Dermis blood vessel endothelial cell (primary cell): ENCODE data around the gene UNKL. TPM values are rescaled to one million over a fixed set of nuclear protein-coding genes. Genes with fewer than 3 reads are reported as not detected.
"Not testable (repeated sequence)": the region's sequence is repeated elsewhere in the genome, so short reads cannot be mapped to it uniquely, and the experiment has no call there.

ENCODE experiments used
- DNase-seq: peaks from one replicate; pipeline ENCODE4 v3.0.0; 2010
- total RNA-seq: library from RNA; depleted of rRNA; stranded (reverse); fragments of >200 nt; gene quantifications from 2 replicates; pipeline ENCODE4 v1.2.3, GENCODE V29; 2014

Gene UNKL
- total RNA-seq, 1 donor from 2014 or later: 8.2 TPM

- DNase-seq: no peak
Observed at GRCh38 chr16:1337486-1337885, 77.0 kb downstream of the UNKL start.

- DNase-seq: no peak
Observed at GRCh38 chr16:1336619-1337018, 77.9 kb downstream of the UNKL start.

DNA sequence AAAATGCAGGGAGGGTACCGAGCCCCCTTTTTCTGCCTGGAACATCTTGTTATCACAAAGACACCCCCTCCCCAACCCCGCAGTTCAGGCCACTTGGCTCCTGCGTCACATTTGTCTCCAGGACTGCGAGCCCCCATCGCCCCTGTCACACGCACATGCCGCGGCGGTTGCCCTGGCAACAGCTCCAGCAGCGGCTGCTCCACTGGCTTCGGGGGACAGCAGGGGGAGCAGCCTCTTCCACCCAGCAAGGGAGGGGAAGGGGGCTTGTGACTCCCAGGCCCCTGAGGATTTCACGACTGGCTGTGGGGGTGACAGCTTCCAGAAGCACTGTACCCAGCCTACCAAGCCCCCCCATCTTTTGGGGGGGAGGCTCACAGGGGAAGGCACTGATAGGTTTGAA, 78.5 kb downstream of the UNKL start:
- DNase-seq: no peak

DNA sequence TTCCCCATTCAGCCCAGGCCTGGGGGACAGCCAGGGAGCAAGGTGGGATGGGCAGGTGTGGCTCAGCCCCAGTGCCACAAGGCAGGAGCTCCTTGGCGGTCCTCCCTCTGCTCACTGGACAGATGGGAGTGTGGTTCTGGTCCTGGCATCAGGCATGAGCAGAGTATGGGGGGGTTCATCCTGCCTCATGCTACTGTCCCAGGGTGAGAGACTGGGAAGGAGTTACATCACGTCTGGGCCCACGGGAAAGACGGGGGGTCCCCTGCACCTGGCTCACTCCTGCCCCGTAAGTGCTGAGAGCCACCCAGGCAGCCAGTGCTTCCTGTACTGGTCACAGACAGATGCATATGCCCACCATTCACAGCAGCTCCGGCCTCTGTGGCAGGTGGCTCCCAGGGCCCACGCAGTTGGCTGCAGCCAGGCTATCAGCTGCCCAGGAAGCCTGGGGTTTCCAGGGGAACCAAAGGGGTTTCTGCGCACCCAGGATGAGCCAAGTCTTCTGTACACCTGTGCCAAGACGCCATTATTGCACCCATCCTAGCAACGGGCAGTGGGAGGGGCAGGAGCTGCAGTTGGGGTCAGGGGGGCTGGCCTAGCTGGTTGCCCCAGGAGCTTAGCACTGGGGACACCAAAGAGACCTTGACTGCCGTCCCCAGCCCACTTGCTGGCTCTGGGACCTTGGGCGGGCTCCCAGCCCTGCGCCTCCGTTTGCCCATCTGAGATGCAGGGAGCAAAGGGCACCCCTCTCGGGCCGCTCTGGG, 79.1 kb downstream of the UNKL start:
- DNase-seq: no peak

DNA sequence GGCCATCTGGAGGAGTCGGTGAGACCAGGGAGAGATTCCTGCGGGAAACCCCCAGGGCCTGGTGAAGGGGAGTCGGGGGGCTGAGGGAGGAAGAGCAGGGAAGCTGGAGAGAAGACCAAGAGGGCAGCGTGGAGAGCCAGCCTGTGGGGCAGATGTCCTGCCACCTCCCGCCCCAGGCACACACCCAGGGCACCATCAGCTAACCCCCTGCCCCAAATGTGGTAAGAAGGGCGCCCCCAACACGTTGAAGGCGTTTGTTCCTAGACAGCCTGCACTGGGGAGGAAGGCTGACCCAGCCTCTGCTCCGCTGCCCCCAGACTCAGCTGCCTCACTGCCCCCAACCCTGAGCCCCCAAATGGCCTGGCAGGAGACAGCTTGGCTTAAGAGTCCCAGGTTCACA, 79.8 kb downstream of the UNKL start:
- DNase-seq: no peak

DNA sequence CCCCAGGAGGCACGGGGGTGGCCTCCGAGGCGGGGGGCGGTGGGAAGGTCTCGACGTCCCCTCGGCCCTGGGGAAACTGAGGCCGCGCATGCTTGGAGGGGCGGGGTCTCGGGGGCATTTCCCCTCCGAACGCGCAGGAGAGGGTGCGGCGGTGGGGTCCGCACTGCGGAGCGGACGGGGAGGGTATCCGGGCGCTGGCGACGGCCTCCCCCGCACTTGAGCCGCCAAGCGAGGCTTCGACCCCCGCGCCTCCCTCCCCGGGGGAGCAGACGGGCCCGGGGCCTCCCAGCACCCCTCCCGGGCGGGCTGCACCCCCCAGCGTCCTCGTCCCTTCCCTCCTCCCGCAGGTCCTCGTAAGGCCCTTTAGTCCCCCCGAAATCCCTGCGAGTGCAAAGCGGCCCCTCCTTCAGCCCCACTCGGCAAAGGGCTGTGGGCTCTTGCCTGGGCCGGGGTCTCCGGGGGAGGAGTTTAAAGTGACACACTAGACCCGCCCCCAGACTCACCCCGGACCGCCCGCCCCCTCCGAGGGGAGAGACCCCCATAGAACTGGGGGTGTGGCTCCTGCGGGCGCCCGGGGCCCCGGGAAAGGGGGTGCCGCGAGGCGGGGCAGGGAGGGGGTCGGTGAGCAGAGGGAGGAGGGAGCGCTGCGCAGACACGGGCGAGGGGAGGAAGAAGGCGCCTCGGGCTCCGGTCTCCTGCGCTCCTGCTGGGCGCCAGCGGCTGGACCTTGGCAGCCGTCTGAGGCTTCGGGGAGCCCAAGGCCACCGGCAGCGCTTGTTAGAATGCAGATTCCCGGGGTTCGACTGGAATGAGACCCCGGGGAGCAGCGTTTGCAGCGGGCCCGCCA, 80.4 kb downstream of the UNKL start:
- DNase-seq: no peak

GRCh38 chr16:1333149-1333812, 81.2 kb downstream of the UNKL start, which contains the start of gene BAIAP3:
Gene BAIAP3, plus strand, starts transcription at chr16:1333645. Its CDS starts 4,905 bp downstream, at chr16:1338550.
- peak; percentile 53 for DNase-seq

DNA sequence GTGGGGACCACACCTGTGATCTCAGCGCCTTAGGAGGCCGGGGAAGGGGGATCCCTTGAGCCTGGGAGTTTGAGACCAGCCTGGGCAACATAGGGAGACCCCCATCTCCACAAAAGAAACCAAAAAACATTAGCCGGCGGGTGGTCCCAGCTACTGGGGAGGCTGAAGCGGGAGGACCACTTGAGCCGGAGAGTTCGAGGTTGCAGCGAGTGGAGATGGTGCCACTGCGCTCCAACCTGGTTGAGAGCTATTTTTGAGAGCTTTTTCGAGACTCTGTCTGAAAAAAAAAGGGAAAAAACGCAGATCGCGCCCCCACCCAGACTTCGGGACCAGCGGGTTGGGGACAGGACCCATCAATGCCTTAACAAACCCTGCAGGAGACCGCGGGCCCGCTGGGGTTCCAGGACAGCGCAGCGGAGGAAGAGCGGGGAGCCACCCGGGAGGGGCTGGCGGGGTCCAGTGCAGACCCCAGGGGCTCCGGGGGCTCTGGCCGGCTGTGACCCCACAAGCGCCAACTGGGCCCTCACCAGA, 81.8 kb downstream of the UNKL start:
- no peak for DNase-seq

- peak; percentile 73 for DNase-seq
Observed at GRCh38 chr16:1331712-1332617, 82.5 kb downstream of the UNKL start.

DNA sequence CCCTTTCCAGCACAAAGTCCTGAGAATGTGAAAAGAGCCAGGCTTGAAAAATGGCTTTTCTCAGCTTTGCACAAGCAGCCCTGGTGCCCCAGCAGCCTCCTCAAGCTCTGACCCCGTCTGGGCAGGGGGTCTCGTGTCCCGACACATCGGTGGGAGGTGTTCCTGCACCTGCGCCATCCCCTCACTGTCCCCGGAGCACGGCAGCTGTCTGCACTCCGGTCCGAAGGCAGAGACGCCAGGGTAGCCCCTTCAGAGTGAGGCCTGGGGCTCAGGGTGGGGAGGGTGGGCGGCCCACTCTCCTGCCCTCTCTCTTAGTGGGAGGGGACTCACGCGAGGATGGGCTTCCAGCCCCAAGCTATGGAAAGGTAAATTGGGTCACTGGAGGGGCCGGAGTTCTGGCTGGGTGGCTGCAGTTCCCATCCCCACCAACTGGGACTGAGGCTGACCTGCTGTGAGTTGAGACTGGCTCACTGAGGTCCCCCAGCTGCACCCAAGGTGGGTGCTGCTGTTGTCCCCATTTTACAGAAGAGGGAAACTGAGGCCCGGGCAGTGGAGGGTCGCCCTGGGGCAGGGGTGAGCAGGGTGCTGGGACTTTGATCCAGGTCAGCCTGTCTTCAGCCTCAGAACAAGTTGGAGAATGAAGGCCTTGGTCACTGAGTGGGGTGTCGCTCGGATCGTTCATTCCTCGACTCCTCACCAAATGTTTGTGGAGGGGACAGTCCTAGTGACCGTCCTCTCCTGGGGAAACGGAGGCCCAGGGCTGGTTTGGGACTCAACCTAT, 83.4 kb downstream of the UNKL start:
- no peak for DNase-seq

- DNase-seq: no peak
Observed at GRCh38 chr16:1330260-1330914, 84.1 kb downstream of the UNKL start.

DNA sequence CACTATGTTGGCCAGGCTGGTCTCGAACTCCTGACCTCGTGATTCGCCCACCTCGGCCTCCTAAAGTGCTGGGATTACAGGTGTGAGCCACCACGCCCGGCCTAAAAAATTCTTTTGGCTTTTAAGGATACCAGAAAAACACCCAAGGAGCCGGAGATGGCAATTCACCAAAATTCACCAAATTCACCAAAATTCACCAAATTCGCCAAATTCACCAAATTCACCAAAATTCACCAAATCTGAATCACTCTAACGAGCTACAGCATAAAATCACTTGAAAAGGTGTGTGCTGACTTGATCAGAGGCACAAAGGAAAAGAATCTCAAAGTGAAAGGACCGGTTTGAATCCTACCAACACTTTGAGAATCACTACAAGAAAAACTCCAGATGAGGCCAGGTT, 85.5 kb downstream of the UNKL start:
- not testable (repeated sequence) for DNase-seq

DNA sequence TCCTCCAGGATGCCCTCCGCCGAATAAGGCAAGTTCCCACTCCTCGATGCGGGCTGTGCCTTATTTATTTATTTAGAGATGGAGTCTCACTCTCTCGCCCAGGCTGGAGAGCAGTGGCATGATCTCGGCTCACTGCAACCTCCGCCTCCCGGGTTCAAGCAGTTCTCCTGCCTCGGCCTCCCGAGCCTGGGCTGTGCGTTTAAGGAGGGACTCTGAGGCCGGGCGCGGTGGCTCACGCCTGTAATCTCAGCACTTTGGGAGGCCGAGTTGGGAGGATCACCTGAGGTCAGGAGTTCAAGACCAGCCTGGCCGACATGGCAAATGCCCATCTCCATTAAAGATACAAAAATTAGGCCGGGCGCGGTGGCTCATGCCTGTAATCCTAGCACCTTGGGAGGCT, 86.4 kb downstream of the UNKL start:
- DNase-seq: not testable (repeated sequence)

DNA sequence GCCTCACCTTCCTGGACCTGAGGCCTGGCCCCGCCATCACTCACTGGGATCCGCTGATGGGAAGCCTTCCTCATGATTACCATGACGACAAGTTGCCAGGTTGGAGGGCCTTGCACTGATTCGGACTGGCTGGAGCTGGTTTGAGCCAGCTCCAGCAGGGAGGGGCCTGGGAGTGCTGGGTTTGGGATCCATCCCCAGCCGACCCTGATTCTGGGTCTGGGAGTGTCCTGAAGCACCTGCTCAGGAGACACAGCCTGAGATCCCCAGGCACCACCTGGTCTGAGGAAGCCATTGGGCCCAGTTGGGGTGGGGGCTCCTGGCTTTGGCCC, 86.9 kb downstream of the UNKL start:
- DNase-seq: no peak

DNA sequence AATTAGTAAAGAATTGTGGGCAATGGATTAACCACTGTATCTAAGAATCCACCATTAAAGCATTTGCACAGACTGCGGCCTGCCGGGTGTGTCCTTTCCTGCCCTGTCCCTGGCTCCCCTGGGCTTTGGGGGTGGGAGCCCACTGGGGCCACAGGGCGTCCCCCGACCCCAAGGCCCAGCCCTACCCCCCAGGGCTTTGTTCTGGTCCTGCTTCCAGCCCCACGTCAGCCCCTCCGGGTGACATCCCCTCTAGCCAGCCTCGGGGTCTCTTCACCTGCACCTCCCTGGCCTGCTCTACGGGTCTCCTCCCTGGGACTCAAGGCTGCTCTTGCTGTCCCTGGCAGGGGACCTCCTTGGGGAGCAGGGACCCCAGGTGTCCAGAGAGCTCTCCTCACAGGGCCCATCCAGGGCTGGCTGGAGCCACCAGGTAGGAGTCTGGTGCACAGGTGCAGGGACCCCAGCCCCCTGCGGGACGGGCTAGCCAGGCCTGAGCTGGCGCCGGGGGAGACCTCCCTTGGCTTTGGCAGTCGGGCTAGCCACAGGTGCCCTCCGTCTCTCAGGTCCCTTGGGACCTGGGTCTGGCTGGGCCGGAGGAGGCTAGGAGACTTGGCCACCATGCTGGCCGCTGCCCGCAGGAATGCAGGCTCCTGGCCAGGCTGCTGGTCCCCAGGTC, 87.4 kb downstream of the UNKL start:
- DNase-seq: no peak

DNA sequence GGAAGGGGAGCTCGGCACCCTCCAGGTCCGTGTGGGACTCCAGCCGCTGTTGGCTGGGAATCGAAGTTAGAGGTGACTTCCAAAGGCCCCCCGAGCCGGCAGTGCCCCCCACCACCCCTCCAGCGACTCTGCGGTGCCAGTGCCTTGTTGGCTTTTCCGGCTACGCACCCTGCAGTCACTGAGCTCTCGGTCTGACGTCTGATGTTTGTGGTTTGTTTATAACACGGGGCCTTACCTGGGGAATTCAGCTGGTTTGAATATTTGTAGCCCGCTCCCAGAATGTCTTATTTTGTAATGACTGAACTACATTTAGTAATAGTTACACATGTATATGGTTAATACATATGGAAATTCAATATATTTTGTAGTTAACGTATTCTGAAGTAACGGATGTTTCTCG, 88.1 kb downstream of the UNKL start:
- no peak for DNase-seq

GRCh38 chr16:1325673-1326371, 88.7 kb downstream of the UNKL start:
- DNase-seq: no peak

DNA sequence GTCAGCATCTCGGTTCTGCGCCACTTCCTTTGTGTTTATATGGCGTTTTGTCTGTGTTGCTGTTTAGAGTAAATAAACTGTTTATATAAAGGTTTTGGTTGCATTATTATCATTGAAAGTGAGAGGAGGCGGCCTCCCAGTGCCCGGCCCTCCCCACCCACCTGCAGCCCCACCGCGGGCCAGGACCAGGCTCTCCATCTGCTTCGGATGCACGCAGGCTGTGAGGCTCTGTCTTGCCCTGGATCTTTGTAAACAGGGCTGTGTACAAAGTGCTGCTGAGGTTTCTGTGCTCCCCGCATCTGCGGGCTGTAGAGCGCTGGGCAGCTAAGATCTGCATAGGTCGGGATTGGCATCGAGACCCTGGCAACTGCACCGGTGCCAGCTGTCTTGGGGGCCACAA, 89.2 kb downstream of the UNKL start:
- no peak for DNase-seq

DNA sequence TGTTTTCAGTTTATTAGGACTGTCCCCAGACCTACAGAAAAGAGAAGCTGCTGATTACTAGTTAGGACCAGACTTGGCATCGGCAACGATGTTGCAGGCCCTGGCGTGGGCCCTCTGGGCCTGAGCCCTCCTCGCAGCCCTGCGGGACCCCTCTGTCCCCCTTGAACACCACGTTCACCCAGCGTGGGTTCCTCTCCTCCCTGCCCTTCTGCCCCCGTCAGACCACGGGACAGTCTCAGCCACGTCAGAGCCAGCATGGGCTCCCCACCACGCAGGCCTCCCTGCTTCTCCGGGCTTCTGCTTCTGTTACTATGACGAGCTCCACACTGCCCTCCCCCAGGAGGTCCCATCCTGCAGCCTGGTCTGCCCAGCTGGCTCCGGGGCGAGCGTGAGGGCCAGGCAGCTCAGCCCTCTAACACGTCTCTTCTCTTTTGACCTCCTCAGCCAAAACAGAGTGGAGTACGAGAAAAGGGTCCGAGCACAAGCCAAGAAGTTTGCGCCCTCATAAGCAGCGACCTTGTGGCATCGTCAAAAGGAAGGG, 90.1 kb downstream of the UNKL start:
- no peak for DNase-seq
